ENCODE measurements around the gene PATZ1. TPM values are rescaled to one million over a fixed set of nuclear protein-coding genes. Genes with fewer than 3 reads are reported as not detected.
"Not testable (repeated sequence)": the region's sequence is repeated elsewhere in the genome, so short reads cannot be mapped to it uniquely, and the experiment has no call there.

PATZ1 gene
- polyA plus RNA-seq, 2 of the 4 experiments (the other 2 are of a cell fraction), result 16.4 to 18.2 TPM

- TF ChIP-seq NPAS2 (CRISPR knock-in tag; IDR thresholded peaks at IDR 0.05; ENCODE audit: borderline replicate concordance), result no peak
- no peak for TF ChIP-seq ZFP36 (IDR thresholded peaks at IDR 0.05; ENCODE audit: borderline replicate concordance, partially characterized antibody)
- TF ChIP-seq CHD4 (IDR thresholded peaks at IDR 0.05; ENCODE audit: borderline replicate concordance), result no peak
- no peak for TF ChIP-seq MAZ (IDR thresholded peaks at IDR 0.05; ENCODE audit: borderline replicate concordance, low read depth, low read length)
- no peak for TF ChIP-seq SMC3 (IDR thresholded peaks at IDR 0.05)
- TF ChIP-seq SREBF2 (IDR thresholded peaks at IDR 0.05), result no peak
These were observed 19.3 kb downstream of the PATZ1 start (continued) for GRCh38 chr22:31326877-31327276.

DNA sequence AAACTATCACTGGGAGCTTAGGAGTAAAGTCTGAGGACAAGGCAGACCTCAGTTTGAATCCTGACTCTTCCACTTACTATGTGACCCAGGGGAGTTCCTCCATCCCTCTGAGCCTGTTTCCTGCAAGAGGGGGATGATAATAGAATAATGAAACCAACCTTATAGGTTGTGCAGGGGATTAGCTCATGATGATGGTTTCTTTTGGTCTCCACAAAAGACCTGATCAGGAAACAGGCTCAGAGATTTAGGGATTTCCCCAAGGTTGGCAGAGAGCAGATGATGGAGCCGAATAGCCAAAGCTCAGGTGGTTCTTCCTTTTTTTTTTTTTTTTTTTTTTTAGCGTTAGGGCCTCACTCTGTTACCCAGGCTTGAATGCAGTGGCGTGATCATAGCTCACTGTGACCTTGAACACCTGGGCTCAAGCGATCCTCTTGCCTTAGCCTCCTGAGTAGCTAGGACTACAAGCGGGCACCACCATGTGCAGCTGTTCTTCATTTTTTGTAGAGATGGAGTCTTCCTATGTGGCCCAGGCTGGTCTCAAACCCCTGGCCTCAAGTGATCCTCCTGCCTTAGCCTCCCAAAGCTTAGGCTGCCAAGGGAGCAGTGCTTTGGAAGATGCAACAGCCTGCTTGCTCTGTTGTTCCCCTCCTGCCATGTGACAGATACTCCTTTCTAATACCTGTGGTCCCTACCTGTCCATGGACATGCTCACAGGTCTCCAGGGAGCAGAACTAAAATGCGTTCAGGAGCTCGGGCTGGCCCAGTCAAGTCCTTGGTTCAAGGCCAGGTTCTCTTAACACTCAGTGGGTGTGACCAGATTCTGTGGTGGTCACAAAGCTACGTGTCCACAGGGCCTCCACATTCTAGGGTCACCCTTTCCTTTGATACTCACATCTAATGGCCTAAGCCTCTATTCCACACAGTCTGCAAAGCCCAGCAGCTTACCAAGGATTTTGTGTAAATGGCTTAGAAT, 22.3 kb downstream of the PATZ1 start:
- WGBS (ENCODE audit: missing lambda C conversion rate), result 94% methylated on average over 7 of the region's 8 CpGs
- DNase-seq (ENCODE audit: low read depth in 1 of 2, low spot score in 1 of 2) (no peak), ATAC-seq (no peak), FAIRE-seq (no peak)
- H3K4me3 ChIP-seq, result no peak overlapping the region
- ChIA-PET POLR2A (interaction anchor here (0.6 to 0.9 kb wide), 2 partner anchors 10 to 32 kb away, joined by 4 to 5 read pairs; partner anchors contain the start of gene PIK3IP1), CTCF (interaction anchor here (5.8 kb wide), 1 partner anchor 11 kb away, joined by 43 read pairs; no protein-coding TSS in a partner anchor)
- no peak overlapping the region for H3K27ac ChIP-seq
- H3K4me1 ChIP-seq, result no peaks in the 10 kb centered on the region
- TF ChIP-seq POLR2A (IDR thresholded peaks at IDR 0.05; ENCODE audit: low read length), result no peak
- TF ChIP-seq MAZ (IDR thresholded peaks at IDR 0.05; ENCODE audit: borderline replicate concordance, low read depth, low read length), result no peak
- TF ChIP-seq ESRRA (IDR thresholded peaks at IDR 0.05; ENCODE audit: borderline replicate concordance, low read length), result no peak
- TF ChIP-seq, protein P1, sequence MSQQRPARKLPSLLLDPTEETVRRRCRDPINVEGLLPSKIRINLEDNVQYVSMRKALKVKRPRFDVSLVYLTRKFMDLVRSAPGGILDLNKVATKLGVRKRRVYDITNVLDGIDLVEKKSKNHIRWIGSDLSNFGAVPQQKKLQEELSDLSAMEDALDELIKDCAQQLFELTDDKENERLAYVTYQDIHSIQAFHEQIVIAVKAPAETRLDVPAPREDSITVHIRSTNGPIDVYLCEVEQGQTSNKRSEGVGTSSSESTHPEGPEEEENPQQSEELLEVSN (IDR thresholded peaks at IDR 0.05; ENCODE audit: borderline replicate concordance, low read depth), result no peak
- no peak for TF ChIP-seq ELK1 (IDR thresholded peaks at IDR 0.05; ENCODE audit: low read depth, low read length)
- no peak for TF ChIP-seq PBX3 (IDR thresholded peaks at IDR 0.05)
- TF ChIP-seq EHF (CRISPR knock-in tag; IDR thresholded peaks at IDR 0.05), result no peak
- no peak for TF ChIP-seq ZC3H11A (IDR thresholded peaks at IDR 0.05)
- no peak for TF ChIP-seq FOXS1 (CRISPR knock-in tag; IDR thresholded peaks at IDR 0.05)
- no peak for TF ChIP-seq CTCF (IDR thresholded peaks at IDR 0.05)
- no peaks in the 10 kb centered on the region for H3K9me3 ChIP-seq
- no peak overlapping the region for H3K4me2 ChIP-seq

DNA sequence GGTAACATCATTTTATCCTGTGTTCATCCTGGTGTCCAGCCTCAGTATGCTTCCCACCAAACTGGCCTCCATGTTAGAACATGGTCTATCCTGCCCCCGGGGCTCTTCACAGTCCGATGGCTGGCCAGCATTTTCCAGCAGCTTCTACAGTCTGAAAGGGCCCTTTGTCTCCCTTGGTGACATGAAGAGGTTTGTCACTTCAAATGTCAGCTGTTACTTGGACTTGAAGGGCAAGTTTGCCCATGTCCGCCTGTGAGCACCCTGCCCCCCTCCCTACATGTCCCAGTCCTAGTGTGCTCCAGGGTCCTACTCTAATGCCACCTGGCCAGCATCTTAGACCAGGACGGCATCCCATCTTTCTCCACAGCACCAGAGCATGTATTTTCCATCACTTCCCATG, 24.7 kb downstream of the PATZ1 start:
- 71% methylated on average over 4 of the region's 4 CpGs for WGBS (ENCODE audit: missing lambda C conversion rate)
- DNase-seq (ENCODE audit: low read depth in 1 of 2, low spot score in 1 of 2), result no peak
- 0 out of 6 replicates have a peak, but pooled peaks of 1 of the 2 experiments have one; percentile 12 for ATAC-seq
- Histone ChIP-seq H3K4me1 (no peaks in the 10 kb centered on the region), H3K4me3 (no peak overlapping the region), H3K9me3 (no peaks in the 10 kb centered on the region), H3K4me2 (no peak overlapping the region), H3K27ac (no peak overlapping the region)
- POLR2A ChIA-PET, result no interaction called here
- no peak for TF ChIP-seq FOXS1 (CRISPR knock-in tag; IDR thresholded peaks at IDR 0.05)
- TF ChIP-seq TFCP2L1 (CRISPR knock-in tag; IDR thresholded peaks at IDR 0.05), result no peak
- TF ChIP-seq HDAC2 (IDR thresholded peaks at IDR 0.05), result no peak
- TF ChIP-seq, protein P2, sequence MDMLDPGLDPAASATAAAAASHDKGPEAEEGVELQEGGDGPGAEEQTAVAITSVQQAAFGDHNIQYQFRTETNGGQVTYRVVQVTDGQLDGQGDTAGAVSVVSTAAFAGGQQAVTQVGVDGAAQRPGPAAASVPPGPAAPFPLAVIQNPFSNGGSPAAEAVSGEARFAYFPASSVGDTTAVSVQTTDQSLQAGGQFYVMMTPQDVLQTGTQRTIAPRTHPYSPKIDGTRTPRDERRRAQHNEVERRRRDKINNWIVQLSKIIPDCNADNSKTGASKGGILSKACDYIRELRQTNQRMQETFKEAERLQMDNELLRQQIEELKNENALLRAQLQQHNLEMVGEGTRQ (IDR thresholded peaks at IDR 0.05), result no peak
- no peak for TF ChIP-seq HOXA7 (CRISPR knock-in tag; IDR thresholded peaks at IDR 0.05)
- FAIRE-seq, result no peak
- CTCF ChIA-PET, result interaction anchor here (0.9 to 1.7 kb wide), 2 partner anchors 8 to 109 kb away, joined by 3 to 8 read pairs; partner anchors contain the start of gene LIMK2

- H3K27ac ChIP-seq; FAIRE-seq; DNase-seq (ENCODE audit: low read depth in 1 of 2, low spot score in 1 of 2); POLR2A ChIA-PET; H3K9me3 ChIP-seq; H3K4me3 ChIP-seq; H3K4me2 ChIP-seq; H3K4me1 ChIP-seq; ATAC-seq: not testable (repeated sequence)
- WGBS (ENCODE audit: missing lambda C conversion rate), result 94% methylated on average over 1 of the region's 1 CpG
- CTCF ChIA-PET, result interaction anchor here (0.7 to 3.8 kb wide), 14 partner anchors 10 to 118 kb away, joined by 3 to 43 read pairs (median 6); partner anchors contain the start of genes LIMK2 and PIK3IP1
These were observed 31.9 kb downstream of the PATZ1 start for GRCh38 chr22:31314220-31314619.

Measured in A549 (cell line).